AG04449 (cell line): ENCODE data around the gene TMEM130.

ENCODE experiments used
- CTCF ChIA-PET: fragments of 350-600 bp; formaldehyde crosslinking; extraction: SDS; loops from one replicate; lab custom pipeline; 2021; ENCODE audit warnings: antibody characterized with exemption; lab: Yijun Ruan, JAX
- POLR2A ChIA-PET: fragments of 400-600, 350-600 bp; formaldehyde crosslinking; extraction: SDS; loops from one replicate; lab custom pipeline; 2020; ENCODE audit warnings: antibody characterized with exemption, inconsistent platforms; lab: Yijun Ruan, JAX
- DNase-seq: peaks from one replicate; pipeline ENCODE4 v3.0.0-alpha.2; 2010; ENCODE audit warnings: low read depth, low spot score
- H3K4me3 ChIP-seq: 2 replicates; pipeline ENCODE4 v1.5.1; 2011; ENCODE audit warnings: low read depth, mild to moderate bottlenecking, control low read depth, low read length
- TF ChIP-seq, protein P1 (sequence below): IDR thresholded peaks from one replicate; pipeline ENCODE4 v1.5.1; 2011; ENCODE audit warnings: mild to moderate bottlenecking, moderate library complexity, low read length, control low read depth, inconsistent platforms; ENCODE audit not compliant: insufficient read depth; ENCODE audit errors: missing control alignments

Gene TMEM130

GRCh38 chr7:98826387-98826786 is 43.4 kb downstream of the TMEM130 start:
- TF ChIP-seq, protein P1, sequence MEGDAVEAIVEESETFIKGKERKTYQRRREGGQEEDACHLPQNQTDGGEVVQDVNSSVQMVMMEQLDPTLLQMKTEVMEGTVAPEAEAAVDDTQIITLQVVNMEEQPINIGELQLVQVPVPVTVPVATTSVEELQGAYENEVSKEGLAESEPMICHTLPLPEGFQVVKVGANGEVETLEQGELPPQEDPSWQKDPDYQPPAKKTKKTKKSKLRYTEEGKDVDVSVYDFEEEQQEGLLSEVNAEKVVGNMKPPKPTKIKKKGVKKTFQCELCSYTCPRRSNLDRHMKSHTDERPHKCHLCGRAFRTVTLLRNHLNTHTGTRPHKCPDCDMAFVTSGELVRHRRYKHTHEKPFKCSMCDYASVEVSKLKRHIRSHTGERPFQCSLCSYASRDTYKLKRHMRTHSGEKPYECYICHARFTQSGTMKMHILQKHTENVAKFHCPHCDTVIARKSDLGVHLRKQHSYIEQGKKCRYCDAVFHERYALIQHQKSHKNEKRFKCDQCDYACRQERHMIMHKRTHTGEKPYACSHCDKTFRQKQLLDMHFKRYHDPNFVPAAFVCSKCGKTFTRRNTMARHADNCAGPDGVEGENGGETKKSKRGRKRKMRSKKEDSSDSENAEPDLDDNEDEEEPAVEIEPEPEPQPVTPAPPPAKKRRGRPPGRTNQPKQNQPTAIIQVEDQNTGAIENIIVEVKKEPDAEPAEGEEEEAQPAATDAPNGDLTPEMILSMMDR = no peak
- no peak overlapping the region for H3K4me3 ChIP-seq
- CTCF ChIA-PET = interaction anchor here (0.5 to 2.8 kb wide), 3 partner anchors 10 to 19 kb away, joined by 3 to 13 read pairs (median 7); no protein-coding TSS in a partner anchor
- DNase-seq = no peak
- POLR2A ChIA-PET = no interaction called here

DNA sequence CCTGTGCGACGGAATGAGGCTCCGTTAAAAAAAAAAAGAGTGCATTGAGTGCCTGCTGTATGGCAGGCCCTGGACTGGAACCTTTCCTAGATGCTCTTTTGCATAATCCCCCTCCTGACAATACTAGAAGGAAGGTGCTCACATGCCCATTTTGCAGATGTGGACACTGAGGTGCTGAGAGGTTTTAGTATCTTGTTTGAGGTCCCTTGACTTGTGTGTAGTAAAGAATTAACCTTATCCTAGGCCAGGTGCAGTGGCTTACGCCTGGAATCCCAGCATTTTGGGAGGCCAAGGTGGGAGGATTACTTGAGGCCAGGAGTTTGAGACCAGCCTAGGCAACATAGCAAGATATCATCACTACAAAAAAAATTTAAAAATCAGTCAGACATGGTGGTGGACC is 46.6 kb downstream of the TMEM130 start:
- TF ChIP-seq, protein P1 = no peak
- DNase-seq = no peak
- no peak overlapping the region for H3K4me3 ChIP-seq
- ChIA-PET POLR2A (no interaction called here), CTCF (interaction anchor here (3.1 kb wide), 1 partner anchor 9 kb away, joined by 21 read pairs; no protein-coding TSS in a partner anchor)

DNA sequence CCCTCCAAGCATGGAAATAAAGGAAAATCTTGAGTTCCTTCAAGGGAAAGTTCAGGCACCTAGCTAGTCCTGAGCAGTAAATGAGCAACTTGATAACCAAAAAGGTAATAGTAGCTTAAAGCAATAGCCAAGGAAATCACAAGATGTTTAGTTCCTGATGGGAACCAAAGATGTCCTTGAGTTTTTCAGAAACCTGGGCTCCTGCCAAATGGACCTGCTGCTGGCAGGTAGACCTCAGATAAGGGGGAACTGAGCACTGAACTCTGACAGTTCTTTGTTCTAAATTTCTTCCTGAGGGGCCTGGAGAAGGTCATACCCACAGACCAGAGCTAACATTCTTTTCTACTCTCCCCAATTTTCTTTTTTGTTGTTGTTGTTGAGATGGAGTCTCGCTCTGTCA is 48.5 kb downstream of the TMEM130 start:
- ChIA-PET POLR2A (no interaction called here), CTCF (interaction anchor here (3.1 kb wide), 1 partner anchor 11 kb away, joined by 21 read pairs; no protein-coding TSS in a partner anchor)
- TF ChIP-seq, protein P1 = no peak
- no peak for DNase-seq
- no peak overlapping the region for H3K4me3 ChIP-seq

GRCh38 chr7:98816967-98817710 is 52.7 kb downstream of the TMEM130 start:
- no peak for DNase-seq
- POLR2A ChIA-PET = no interaction called here
- CTCF ChIA-PET = interaction anchor here (1.3 kb wide), 1 partner anchor 24 kb away, joined by 3 read pairs; no protein-coding TSS in a partner anchor
- TF ChIP-seq, protein P1 = no peak
- H3K4me3 ChIP-seq = no peak overlapping the region

DNA sequence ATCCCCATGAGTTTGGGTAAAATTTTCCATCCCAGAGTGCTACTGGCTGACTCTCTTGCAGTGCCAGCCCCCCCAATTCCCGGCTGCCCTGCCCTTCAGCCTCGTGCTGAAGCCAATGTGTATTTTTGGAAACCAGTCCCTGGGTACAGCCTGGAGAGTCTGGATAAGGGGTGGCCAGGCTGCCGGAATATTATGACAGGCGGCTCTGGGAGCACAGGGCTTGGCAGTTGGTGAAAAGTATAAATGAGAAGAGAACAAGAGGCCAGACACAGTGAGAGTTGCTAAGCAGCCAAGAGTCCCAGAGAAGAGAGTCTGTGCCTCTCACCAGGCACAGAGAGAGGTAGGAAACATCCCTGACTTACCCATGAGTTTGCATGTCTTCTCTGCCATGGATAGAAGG is 53.6 kb downstream of the TMEM130 start:
- H3K4me3 ChIP-seq = no peak overlapping the region
- ChIA-PET POLR2A (no interaction called here), CTCF (interaction anchor here (1.3 kb wide), 1 partner anchor 25 kb away, joined by 3 read pairs; no protein-coding TSS in a partner anchor)
- TF ChIP-seq, protein P1 = no peak
- DNase-seq = no peak

DNA sequence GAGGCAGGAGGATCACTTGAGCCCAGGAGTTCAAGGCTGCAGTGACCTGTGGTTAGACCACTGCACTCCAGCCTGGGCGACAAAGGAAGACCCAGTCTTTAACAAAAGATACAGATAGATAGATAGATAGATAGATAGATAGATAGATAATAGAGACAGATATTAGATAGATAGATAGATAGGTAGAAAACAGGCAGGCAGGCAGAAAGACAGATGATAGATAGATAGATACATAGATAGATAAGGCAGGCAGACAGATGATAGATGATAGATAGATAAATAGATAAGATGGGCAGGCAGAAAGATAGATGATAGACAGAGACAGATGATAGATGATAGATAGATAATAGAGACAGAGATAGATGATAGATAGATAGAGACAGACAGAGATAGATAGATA is 54.5 kb downstream of the TMEM130 start:
- CTCF ChIA-PET = interaction anchor here (1.4 to 1.5 kb wide), 2 partner anchors 26 to 69 kb away, joined by 3 to 5 read pairs; no protein-coding TSS in a partner anchor
- TF ChIP-seq, protein P1 = no peak
- no peak overlapping the region for H3K4me3 ChIP-seq
- POLR2A ChIA-PET = no interaction called here
- no peak for DNase-seq
